ENCODE data around the gene CLCN2.
A peak's percentile ranks its signal among the peaks of the same experiment; 100 is the strongest.

Gene CLCN2

GRCh38 chr3:184368116-184368515 lies 6.7 kb upstream of the CLCN2 start:
- H3K36me3 ChIP-seq (ENCODE audit: insufficient read depth, low read length), result peaks cover 46% of the 10 kb centered on the region
- no peaks in the 10 kb centered on the region for H3K79me2 ChIP-seq (ENCODE audit: insufficient read depth, low read length)
- H3K27ac ChIP-seq (ENCODE audit: low read depth, low read length, poor library complexity, severe bottlenecking), result no peak overlapping the region
- H3F3A ChIP-seq (ENCODE audit: insufficient read depth, low read length), result no peaks in the 10 kb centered on the region
- H3K27me3 ChIP-seq (ENCODE audit: insufficient read depth, low read length), result no peaks in the 10 kb centered on the region
- no peaks in the 10 kb centered on the region for H3K9me2 ChIP-seq (ENCODE audit: low read depth, low read length)
- no peak overlapping the region for H3K4me3 ChIP-seq (ENCODE audit: low read depth, low read length, poor library complexity, severe bottlenecking)
- no peaks in the 10 kb centered on the region for H3K9me3 ChIP-seq (ENCODE audit: low read length)
- no peak overlapping the region for H3K4me2 ChIP-seq (ENCODE audit: low read length)
- H3K4me1 ChIP-seq (ENCODE audit: insufficient read depth, low read length, severe bottlenecking), result peaks cover 13% of the 10 kb centered on the region
- H4K20me1 ChIP-seq (ENCODE audit: insufficient read depth, low read length), result no peaks in the 10 kb centered on the region
- no peak overlapping the region for H3K9ac ChIP-seq (ENCODE audit: low read length)
- no peak overlapping the region for H2AFZ ChIP-seq (ENCODE audit: low read length)
- no peak for TF ChIP-seq EZH2 (IDR thresholded peaks at IDR 0.05; ENCODE audit: borderline replicate concordance, low read length)
- no peak for TF ChIP-seq CTCF (IDR thresholded peaks at IDR 0.05; ENCODE audit: low read length)

GRCh38 chr3:184366619-184367289 lies 5.3 kb upstream of the CLCN2 start:
- no peak overlapping the region for H3K4me2 ChIP-seq (ENCODE audit: low read length)

GRCh38 chr3:184362668-184363546 lies 1.5 kb upstream of the CLCN2 start:
- no peaks in the 10 kb centered on the region for H3K79me2 ChIP-seq (ENCODE audit: insufficient read depth, low read length)
- H3K27ac ChIP-seq (ENCODE audit: low read depth, low read length, poor library complexity, severe bottlenecking), result peak overlapping the region; percentile 41
- no peak overlapping the region for H2AFZ ChIP-seq (ENCODE audit: low read length)
- H3K9ac ChIP-seq (ENCODE audit: low read length), result peak overlapping the region; percentile 87
- no peaks in the 10 kb centered on the region for H4K20me1 ChIP-seq (ENCODE audit: insufficient read depth, low read length)
- peak overlapping the region; percentile 83 for H3K4me2 ChIP-seq (ENCODE audit: low read length)
- peaks cover 3% of the 10 kb centered on the region; the same call in 1 of the 2 replicates for H3K27me3 ChIP-seq (ENCODE audit: insufficient read depth, low read length)
- peaks cover 19% of the 10 kb centered on the region for H3K4me1 ChIP-seq (ENCODE audit: insufficient read depth, low read length, severe bottlenecking)
- TF ChIP-seq EZH2 (IDR thresholded peaks at IDR 0.05; ENCODE audit: borderline replicate concordance, low read length), result no peak
- TF ChIP-seq CTCF (IDR thresholded peaks at IDR 0.05; ENCODE audit: low read length), result peak; percentile 83
- H3F3A ChIP-seq (ENCODE audit: insufficient read depth, low read length), result no peaks in the 10 kb centered on the region
- H3K36me3 ChIP-seq (ENCODE audit: insufficient read depth, low read length), result peaks cover 28% of the 10 kb centered on the region
- no peaks in the 10 kb centered on the region for H3K9me2 ChIP-seq (ENCODE audit: low read depth, low read length)
- peak overlapping the region; percentile 84 for H3K4me3 ChIP-seq (ENCODE audit: low read depth, low read length, poor library complexity, severe bottlenecking)
- no peaks in the 10 kb centered on the region for H3K9me3 ChIP-seq (ENCODE audit: low read length)

More at GRCh38 chr3:184366619-184367289, 5.3 kb upstream of the CLCN2 start:
- Histone ChIP-seq H3K9ac (ENCODE audit: low read length) (no peak overlapping the region), H3K4me3 (ENCODE audit: low read depth, low read length, poor library complexity, severe bottlenecking) (no peak overlapping the region), H4K20me1 (ENCODE audit: insufficient read depth, low read length) (no peaks in the 10 kb centered on the region), H3K9me3 (ENCODE audit: low read length) (no peaks in the 10 kb centered on the region), H3K27ac (ENCODE audit: low read depth, low read length, poor library complexity, severe bottlenecking) (no peak overlapping the region), H3K9me2 (ENCODE audit: low read depth, low read length) (no peaks in the 10 kb centered on the region), H3K79me2 (ENCODE audit: insufficient read depth, low read length) (no peaks in the 10 kb centered on the region), H3K36me3 (ENCODE audit: insufficient read depth, low read length) (peaks cover 46% of the 10 kb centered on the region), H3K4me1 (ENCODE audit: insufficient read depth, low read length, severe bottlenecking) (peaks cover 13% of the 10 kb centered on the region), H3K27me3 (ENCODE audit: insufficient read depth, low read length) (no peaks in the 10 kb centered on the region), H2AFZ (ENCODE audit: low read length) (no peak overlapping the region), H3F3A (ENCODE audit: insufficient read depth, low read length) (no peaks in the 10 kb centered on the region)
- TF ChIP-seq CTCF (IDR thresholded peaks at IDR 0.05; ENCODE audit: low read length) (no peak), EZH2 (IDR thresholded peaks at IDR 0.05; ENCODE audit: borderline replicate concordance, low read length) (no peak)

Data from OCI-LY1 (cell line).